NCI-H82 treated with DMSO at 0.1 percent for 48 hours (cell line): Measurements from ENCODE around the gene POLA1.

Source experiments
- DNase-seq: peaks from one replicate; lab custom pipeline; 2025; ENCODE audit not compliant: unreplicated experiment; lab: John Stamatoyannopoulos, UW

POLA1 gene

DNA sequence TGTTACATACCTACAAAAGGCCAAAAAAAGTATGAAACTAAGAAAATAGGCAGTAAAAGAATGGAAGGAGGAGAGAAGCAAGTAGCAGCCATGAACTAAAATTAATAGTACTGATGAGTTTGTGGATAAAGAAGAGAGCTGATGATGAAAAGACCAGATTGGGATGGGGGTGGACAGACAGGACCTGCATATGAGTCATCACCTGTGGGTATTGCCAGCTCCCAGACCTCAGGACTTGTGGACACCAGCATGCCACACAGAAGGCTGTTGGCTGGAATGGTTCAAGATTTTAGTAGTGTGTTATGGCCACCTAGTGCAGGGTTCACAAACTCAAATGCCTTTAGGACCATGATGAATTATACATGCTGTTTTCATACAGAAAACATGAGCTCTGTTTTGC is 263.1 kb downstream of the POLA1 start:
- DNase-seq: no peak

DNA sequence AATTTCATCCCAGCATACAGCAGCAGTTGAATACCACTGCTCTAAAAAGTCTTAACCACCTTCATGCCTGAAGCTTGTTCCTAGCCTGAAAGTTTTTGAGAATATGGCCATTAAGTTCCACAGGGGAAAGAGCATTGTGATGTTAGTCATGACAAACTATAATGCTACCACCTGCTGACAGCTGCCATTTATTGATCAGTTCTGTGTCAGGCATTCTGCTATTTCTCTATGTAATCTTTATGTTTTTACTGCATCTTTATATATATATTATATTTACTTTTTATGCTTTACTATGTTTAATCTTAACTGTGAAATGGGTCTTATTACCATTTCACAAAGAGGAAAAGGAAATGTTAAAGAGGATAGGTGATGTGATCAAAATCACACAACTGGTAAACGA is 268.1 kb downstream of the POLA1 start:
- no peak for DNase-seq

DNA sequence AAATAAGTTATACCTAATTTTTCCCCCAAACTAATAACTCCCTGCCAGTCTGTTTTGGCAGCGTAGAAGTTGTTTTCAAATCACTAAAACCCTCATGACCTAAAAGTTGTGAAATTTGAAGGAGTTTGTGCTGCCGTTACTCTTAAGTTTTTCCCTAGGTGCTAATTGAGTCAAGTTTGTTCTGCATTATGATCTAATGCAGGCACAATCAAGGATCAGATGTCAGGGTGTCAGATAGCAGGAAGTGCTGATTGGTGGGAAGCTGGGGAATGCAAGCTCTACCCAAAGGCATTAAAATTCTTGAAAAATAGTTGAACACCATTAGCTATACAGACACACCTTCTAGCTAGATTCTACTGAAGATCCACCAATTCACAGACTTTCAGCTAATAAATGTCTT is 270.1 kb downstream of the POLA1 start:
- DNase-seq: no peak

DNA sequence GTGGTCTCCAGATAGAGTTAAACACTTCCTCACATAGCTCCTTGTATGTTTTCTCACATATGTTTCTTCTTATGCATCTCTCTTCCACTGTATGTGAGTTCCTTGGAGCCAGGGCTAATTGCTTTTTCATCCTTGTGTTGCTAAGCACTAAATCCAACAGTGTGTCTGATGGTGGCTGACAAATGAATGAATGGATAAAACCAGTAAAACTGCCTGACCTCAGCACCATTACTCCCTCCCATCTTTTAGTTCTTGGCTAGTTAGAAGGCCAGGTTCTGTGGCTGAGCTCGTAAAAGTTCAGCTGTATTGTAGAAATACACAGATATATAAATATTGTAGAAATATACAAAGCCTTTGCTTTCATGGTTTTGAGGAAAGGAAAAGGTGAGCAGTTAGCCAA is 271.7 kb downstream of the POLA1 start:
- DNase-seq: no peak

DNA sequence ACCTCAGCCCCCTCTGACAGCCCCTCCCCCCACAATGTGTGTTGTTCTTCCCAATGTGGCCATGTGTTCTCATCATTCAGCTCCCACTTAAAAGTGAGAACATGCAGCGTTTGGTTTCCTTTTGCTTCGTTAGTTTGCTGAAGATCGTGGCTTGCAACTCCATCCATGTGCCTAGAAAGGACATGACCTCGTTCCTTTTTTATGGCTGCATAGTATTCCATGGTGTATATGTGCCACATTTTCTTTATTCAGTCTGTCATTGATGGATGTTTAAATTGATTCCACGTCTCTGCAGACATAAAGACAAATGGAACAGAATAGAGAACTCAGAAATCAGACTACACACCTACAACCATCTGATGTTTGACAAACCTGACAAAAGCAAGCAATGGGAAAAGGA is 276.1 kb downstream of the POLA1 start:
- DNase-seq: no peak

DNA sequence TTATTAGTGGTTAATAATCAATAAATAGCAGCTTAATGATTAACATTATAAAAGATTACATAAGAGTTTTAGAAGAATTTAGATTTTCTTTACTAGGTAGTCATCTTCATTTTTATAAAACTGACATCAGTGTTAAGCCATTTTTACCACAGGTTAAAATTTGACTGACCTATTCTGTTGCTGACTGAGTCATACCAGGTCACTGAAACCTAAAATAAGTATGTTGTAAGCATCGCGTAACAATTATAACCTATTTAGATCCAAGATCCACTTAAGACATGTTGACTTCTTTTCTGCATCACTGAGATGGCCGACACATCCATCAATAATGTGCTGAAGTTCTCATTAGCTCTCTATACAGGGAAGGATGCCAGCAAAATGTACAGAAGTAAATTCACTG is 285.4 kb downstream of the POLA1 start:
- DNase-seq: no peak

DNA sequence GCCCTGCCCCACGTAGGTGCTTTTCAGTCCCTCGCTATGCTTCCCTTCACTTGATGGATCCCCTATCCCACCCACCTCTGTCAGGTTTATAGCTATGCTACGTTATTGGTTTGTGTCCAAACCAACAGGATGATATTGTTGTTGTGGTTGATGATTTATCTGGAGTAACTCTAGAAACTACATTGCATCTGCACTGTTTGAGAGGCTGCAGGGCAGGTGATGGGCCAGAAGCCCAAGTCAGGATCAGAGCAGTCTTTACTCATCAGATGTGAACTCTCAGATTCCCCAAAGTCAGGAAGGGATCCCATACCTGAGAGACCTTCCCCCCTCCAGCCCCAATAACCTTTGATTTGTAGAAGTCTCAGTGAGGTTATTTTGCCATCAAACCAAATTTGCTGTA is 287.3 kb downstream of the POLA1 start:
- DNase-seq: no peak

DNA sequence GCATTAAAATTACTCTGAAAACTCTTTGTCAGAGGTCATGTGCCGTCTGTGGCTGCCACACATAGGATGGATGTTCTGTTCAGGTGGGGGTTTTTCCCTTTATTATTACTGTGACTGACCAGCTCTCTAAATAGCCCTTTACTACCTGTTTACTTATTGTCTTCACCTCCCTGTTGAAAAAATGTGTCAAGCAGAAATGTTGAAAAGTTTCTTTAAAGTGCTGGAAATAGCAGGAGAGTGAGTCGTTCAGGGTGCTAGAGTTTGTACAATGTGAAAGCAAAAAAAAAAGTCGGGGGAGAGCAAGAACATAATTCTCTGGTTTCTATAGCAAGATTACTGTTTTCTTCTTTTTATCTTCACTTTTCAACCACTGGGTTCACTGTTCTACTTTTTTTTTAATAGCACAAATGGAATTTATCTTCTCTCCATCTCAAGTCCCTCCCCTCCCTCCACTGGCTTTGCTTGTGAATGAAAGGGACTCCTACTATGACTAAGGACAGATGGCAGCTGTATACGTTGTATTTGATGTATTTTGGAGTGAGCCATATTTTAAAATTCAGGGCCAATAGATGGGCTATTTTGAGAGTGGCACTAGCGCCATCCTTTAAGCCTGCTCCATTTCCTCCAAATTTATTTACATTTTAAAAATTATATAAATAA is 288.7 kb downstream of the POLA1 start:
- DNase-seq: no peak

DNA sequence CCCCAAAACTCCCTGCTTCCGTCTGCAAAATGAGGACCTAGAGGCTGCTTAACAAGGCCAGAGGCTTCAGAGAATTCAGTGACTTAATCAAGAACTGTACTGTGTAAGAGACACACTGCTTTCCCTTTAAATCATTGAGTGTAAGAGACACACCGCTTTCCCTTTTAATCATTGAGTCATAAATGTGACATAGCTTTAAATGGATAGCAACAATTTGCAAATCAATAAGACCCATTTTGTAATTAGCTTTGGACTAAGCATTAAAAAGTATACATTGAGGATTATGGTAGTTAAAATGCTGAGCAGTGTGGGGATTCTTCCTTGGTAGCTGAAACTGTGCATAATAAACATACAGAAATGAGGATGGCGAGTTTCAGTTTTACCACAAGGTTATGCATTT is 290.2 kb downstream of the POLA1 start:
- DNase-seq: no peak

DNA sequence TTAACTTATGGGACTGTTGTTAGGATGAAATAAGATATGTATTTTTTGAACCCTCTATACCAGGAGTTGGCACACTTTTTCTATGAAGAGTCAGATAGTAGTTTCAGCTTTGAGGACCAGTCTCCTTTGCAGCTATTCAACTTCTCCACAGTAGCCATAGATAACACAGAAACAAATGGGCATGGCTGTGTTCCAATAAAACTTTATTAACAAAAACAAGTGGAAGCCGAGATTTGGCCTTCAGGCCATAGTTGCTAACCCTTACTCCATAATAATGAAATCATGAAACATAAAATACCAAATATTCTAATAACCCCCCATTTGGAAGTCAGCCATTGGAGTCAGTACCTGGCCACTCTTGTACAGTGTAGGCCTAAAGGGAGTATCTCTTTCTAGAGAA is 291.4 kb downstream of the POLA1 start:
- DNase-seq: no peak

DNA sequence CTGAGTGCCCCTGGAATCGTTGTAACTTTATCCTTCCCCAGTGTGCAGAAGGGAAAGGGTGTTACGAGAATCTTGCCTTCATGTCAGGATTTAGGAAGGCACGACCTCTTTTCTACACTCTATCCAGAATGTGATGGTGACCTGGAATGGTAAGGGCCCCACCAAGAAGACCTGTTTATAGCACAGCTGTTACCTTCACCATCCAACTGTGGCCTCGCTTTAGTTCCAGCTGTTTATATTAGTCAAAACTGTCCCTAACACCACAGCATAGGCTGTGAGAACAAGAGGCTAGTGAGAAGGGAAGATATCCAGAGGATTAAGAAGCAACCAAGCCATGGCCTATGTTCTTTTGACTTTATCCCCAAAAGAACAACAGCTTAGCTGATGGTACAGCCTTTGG is 294.0 kb downstream of the POLA1 start:
- DNase-seq: no peak

DNA sequence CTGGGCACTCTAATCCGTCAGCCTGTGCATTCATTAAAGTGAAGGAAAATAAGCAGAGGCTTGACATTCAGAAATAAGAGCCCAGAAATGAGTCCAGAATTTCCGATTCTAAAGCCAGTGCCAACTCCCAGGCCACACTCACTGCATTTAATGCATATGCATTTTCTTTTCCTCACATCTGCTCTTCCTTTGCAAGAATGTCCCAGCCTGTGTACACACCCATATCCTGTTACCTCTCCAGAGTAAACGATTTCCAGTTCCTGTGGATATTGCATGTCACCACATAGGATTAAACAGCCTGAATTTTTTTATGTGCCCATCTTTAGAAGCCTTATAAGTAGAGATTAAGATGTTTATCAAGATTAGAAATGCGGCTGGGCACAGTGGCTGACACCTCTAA is 294.6 kb downstream of the POLA1 start:
- peak; percentile 13 for DNase-seq

DNA sequence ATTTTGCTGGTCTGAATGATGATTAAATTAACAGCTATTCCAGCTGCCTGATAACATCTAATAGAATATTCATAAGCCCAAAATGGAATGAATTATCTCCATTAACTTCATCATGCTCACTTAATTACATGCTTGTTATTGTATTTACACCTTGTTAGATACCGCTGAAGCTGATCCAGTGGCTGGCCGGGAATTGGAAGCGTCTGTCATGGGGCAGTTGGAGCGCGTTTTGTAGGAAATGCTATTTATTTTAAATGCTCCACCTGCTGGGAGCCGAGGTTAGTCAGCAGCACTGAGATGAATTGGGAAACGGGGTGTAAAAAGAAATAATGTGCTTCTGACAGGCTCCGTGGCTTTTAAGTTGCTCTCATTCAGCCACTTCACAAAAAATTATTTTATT is 296.8 kb downstream of the POLA1 start:
- DNase-seq: no peak

DNA sequence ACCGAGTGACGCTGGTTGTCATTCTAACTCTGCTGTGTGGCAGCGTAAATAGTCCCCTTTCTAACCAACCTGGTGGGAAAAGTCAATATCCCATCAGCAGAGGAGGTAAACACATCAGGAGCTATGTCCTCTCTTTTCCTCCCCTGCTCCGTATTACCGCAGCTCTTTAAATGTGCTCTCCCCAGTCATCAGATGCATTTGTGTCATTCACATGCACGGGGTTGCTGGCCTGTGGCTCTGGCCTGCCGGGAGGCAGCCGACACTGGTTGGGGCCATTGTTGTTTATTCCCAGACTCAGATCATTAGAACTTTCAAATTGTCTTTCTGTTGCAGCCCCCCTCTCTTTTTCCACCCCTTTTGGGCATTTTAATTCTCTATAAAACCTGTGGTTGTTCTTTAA is 300.2 kb downstream of the POLA1 start:
- DNase-seq: no peak

DNA sequence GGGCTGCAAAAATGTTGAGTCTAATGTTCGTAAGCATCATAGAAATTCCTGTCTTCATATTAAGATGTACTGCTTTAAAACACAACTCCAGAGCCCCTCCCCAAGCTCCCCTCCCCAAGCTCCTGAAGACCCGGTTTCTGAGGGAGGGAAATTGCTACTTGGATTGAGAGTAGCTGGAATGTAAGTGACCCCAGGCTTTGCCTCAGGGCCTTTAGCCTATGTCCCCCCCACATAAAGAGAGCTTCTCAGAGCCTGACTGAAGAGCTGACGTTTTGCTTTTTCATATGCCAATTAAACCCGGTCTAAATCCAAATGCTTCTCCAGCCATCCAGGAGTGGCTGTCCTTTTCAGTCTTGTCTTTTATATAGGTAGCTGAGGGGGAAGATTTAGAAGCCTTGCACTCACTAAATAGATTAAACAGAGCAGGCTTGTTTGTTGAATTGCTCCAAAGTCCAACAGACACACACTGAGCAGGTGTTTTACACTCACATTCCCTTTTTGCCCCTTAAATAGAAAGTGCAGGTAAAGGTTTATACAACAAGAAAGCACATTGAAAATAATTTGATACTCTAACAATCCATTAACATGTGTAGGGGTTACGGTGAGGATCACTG is 302.5 kb downstream of the POLA1 start:
- no peak for DNase-seq

DNA sequence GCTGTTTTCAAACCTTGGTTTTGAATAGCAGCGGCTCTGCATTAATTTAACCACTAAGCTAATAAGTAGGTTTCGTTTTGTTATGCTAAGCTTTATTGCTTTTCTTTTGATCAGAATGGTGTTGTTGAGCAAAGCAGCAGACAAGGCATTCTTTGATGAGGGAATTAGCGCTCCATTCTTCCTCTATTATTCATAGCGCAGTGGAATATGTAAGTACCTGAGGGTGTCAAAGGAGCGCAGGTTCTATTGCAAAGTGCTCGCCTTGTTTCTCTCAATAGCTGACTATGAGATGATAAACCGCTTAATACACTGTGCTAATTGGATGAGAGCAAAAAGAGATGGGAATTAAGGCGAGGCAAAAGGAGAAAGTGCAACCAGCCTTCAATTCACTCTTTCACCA is 305.8 kb downstream of the POLA1 start:
- DNase-seq: peak; percentile 88

DNA sequence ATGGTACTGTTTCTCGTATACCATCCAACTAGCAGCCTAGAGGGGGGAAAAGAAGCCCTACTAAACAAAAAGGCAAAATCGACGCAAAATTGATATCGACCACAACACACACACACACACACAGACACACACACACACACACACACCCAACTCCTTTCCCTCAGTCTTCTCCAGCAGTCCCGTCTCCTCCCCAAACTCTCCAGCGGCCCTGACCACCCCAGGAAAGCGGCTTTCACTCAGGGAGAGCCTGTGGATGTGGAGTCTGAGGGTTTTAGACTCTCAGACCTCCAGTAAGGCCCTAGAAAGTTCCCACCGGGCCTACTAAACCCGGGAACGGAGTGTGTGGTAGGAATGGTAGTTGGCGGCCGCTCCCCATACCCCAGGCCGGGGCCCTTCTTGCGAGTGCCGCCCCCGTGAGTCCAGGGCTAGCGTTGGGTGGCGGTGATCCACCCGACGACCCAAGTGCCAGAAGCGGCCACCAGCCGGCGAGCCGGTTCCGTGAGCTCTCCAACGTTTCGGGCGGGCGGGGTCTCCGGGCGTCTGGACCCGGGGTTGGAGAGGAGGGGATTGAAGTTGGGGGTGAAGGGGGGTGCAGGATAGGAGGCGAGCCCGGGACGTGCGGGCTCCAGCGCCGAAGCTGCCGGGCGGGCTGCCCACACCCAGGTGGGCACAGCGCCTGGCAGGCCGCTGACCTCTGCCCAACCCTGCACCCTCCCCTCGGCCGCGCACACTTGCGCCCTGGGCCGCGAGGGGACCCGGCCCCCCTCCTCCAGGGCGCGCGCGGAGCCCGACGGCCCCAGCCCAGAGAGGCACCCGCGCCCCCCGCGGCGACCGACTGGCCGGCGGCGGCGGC is 308.3 kb downstream of the POLA1 start:
- no peak for DNase-seq

DNA sequence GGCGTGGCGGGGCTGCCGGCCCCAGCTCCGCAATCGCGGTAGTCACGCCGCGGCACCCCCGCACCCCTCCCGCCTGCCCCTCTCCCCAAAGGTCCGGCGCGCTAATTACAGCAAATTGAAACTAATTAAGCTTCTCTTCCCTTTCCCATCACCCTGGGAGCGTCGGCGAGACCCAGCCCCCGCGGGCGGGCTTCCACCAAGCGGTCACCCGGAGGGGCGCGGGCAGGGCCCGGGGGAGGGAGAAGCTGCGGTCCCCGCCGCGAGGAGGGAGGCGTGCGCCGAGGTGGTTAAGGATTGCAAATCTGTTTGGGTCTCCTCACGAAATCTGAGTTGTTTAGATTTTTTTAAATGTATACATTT is 308.9 kb downstream of the POLA1 start:
- DNase-seq: no peak

DNA sequence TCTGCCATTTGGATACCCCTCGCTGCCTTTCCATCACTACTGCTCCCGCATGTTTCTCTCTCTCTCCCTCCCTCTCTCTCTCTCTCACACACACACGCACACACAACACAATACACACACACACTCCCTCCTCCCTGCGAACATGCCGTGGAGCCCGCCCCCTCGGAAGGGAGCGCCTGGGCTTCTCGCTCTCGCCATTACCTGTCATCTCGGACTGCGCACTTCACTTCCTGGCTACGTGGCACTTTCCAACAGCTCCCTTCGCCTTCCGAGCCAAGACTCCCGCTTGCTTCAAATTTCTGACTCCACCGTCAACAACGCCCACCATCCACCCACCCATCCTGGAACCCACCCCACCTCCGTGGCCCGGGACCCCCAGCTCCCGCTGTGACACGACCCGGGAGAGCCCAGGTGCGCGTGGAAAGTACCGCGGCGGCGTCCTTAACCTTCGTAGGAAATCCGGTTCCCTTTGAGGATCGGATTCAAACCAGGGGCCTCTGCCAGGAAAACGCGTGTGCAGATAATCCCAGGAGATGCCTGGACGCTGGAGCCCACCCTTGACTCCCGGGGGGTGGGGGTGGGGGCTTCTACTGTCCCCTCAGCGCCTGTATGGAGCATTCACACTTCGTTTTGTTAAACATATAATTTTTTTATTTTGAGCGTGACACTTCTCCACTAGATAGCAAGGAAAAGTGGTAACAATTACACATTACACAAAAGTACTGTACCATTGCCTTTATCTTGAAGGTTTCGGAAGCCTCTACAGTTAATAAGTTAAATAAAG is 309.5 kb downstream of the POLA1 start:
- DNase-seq: no peak

DNA sequence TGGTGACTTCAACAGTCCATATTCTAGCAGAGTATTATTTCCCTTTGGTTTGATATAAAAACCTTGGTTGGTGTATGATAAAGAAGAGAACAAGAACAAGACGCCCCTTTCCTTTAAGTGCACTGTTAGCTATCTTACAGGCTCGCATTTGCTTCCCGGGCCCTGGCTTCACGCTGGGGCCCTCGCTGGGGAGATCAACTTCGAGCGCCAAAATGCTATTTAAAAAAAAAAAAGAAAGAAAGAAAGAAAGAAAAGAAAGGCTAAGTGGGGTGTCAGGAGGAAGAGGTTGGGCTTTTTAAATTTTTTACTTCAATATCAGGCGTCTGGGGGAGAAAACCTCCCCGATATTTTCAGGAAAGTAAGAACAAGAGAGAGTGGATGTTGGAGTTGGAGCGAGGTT is 310.3 kb downstream of the POLA1 start:
- no peak for DNase-seq

DNA sequence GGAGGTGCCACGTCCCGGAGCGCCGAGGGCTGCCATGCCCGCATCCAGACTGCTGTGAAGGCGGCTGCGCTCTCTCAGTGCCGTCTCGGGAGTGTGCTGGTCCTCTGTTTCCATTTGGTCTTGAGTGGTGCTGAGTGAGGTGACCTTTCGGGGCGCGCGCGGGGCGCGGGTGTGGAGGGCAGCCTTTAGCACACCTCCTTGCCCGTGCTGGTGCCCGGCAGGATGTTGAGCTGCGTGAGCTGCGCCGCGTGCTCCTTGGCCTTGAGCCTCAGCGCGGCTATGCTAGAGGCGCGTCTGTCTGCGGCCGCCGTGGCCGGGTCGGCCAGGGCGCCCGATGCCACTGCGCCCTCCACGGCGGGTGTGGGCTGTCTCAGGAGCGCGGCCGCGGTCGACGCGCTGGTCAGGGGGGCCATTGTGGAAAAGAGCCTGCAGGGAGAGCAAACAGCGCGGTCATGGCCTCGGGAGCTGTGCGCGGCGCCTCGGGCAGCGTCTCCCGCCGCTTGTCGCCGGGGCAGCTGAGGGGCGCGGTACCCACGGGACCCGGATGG is 310.8 kb downstream of the POLA1 start:
- DNase-seq: no peak
